ENCODE data around the gene NXPH3.

- TF ChIP-seq CTCF (conservative IDR thresholded peaks at IDR 0.05; ENCODE audit: low read length), result no peak
- no peak for TF ChIP-seq EZH2phosphoT487 (IDR thresholded peaks at IDR 0.05; ENCODE audit: borderline replicate concordance)
Measured at GRCh38 chr17:49566668-49567071, 9.0 kb upstream of the NXPH3 start.

Measured in Loucy (cell line).